Fibroblast of pulmonary artery (primary cell): ENCODE results near the gene KIAA0930.

ENCODE experiments used
- DNase-seq: peaks from one replicate; pipeline ENCODE4 v3.0.0-alpha.2; 2010; ENCODE audit warnings: low read depth
- H3K4me3 ChIP-seq: replicated peaks from 2 replicates; pipeline ENCODE4 v1.5.1; 2011; ENCODE audit warnings: low read depth, mild to moderate bottlenecking, control low read depth, low read length, moderate library complexity
- CTCF ChIP-seq: IDR thresholded peaks from 2 replicates; pipeline ENCODE4 v1.5.1; 2011; ENCODE audit warnings: mild to moderate bottlenecking, control low read depth, low read length, inconsistent platforms; ENCODE audit errors: missing control alignments

Gene KIAA0930

DNA sequence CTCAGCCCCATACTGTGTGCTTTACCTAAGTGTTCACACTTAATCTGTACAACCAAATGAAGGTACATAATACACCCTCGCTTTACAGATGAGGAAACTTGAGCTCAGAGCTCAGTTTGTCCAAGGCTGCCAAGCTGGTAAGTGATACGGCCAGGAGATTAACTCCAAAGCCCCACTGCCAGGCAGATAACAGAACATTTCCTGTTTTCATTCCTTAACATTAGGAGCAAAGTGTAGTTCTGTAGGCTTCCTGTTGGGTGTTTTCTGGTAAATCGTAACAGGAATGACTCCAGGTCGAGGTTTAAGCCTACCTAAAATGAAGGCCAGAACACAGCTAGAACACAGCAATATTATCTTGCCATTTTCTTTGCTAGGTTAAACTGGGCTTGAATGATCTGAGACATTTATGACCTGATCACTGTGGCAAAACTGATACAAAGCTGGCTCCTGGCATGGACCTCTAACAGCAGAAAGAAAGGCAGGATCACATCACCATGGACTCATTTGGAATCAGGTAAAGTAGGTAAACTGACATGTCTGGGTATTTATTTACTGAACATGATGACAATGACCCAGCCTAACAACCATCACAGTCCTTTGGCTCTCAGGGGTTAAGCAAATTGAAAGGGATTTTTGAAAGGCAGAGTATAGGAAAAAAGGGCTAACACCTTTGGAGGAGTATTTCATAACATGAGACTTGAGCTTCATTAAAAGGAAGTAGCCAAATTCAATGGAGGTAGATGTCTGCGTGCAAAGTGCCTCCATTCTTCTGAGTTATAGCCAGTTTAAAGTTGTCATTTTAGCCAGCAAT, 80.8 kb downstream of the KIAA0930 start:
- DNase-seq = peak; percentile 58
- TF ChIP-seq CTCF = peak; percentile 31
- no peak overlapping the region for H3K4me3 ChIP-seq

DNA sequence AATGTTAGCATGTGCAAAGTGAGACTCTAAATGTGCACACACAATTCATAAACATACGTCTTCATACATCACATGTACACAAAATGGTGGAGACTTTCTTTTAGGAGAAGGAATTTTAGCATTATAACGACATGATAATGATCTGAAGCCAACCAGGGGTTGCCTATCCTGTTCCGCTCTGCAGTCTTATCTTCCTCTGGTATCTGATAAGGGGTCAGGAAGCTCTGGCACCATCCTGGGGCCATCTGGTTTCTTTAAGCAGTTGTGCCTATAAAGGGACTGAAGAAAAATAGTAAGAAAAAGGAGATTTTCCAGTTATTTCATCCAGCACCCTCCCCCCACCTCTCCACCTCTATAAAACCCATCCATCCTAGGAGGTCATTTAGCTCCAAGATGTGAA, 82.8 kb downstream of the KIAA0930 start:
- DNase-seq = no peak
- no peak for TF ChIP-seq CTCF
- H3K4me3 ChIP-seq = no peak overlapping the region

DNA sequence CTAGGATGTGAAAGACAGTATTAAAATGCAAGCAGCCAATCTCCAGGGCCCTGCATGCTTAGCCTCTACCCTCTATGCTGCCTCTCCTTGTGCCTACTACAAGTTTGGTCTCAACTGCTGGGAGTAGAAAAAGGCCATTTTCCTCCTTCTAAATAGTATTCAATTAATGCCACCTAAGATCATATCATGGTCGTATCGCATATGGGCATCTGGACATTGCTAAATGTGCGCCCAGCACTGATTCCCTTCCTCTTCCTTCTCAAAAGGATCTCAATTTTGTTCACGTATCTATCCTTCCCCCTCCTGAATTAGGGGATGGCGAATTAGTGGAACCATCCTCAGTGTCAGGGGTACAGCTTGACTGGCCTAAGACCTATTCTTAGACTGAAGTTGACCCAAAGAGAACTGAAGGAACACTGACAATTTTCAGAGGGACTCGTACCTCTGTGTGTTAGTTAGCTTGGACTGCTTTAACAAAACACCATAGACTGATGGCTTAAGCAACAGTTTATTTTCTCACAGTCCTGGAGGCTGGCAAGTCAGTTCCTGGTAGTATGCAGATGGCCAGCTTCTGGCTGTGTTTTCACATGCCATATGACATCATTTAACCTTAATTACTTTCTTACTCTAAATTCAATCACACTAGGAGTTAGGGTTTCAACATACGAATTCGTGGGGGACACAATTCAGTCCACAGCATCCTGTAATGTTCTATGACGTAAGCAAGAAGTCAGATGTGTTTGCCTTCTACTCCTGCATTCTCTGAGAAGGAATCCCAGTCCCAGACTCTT, 85.4 kb downstream of the KIAA0930 start:
- peak; percentile 36 for DNase-seq
- no peak for TF ChIP-seq CTCF
- H3K4me3 ChIP-seq = no peak overlapping the region

- no peak for TF ChIP-seq CTCF
- peak; percentile 76 for DNase-seq
- no peak overlapping the region for H3K4me3 ChIP-seq
Measured at GRCh38 chr22:45154383-45154782, 86.3 kb downstream of the KIAA0930 start.

GRCh38 chr22:45151503-45151902, 89.2 kb downstream of the KIAA0930 start:
- DNase-seq = no peak
- TF ChIP-seq CTCF = no peak
- H3K4me3 ChIP-seq = no peak overlapping the region

- DNase-seq = no peak
- no peak for TF ChIP-seq CTCF
- H3K4me3 ChIP-seq = no peak overlapping the region
Measured at GRCh38 chr22:45150139-45150538, 90.6 kb downstream of the KIAA0930 start.
